PC-9 (cell line): ENCODE results near the gene RPS6KA3. TPM values are rescaled to one million over a fixed set of nuclear protein-coding genes. Genes with fewer than 3 reads are reported as not detected.

Experiments used
- BruUV-seq: library from RNA; stranded (reverse); fragments of 400-500 nt; replicated peaks from 2 replicates; lab custom pipeline; 2021; lab: Mats Ljungman, UMichigan
- CTCF ChIA-PET: fragments of 300-600 bp; sonication (Branson Sonifier 250); formaldehyde crosslinking; loops from one replicate; lab custom pipeline; 2022; ENCODE audit warnings: antibody characterized with exemption; lab: Charles Lee
- POLR2A ChIA-PET: fragments of 300-600 bp; sonication (Branson Sonifier 250); formaldehyde crosslinking; loops from one replicate; lab custom pipeline; 2022; ENCODE audit warnings: antibody characterized with exemption; ENCODE audit not compliant: unreplicated experiment; lab: Charles Lee
- DNase-seq, 2 experiments: peaks; one replicate each; pipeline versions ENCODE4 v3.0.0 to v3.0.0-alpha.2; 2015 to 2022; ENCODE audit warnings: mixed read lengths in 1 of 2
- H2AFZ ChIP-seq: fragments of 200-600 bp; sonication (generic); 2 replicates; pipeline ENCODE4 v1.8.1; 2017; ENCODE audit warnings: antibody characterized with exemption
- H3F3A ChIP-seq: fragments of 200-600 bp; sonication (generic); 2 replicates; pipeline ENCODE4 v1.8.1; 2017; ENCODE audit warnings: antibody characterized with exemption, mild to moderate bottlenecking, low read depth; ENCODE audit not compliant: insufficient read depth
- H3K27ac ChIP-seq: fragments of 200-600 bp; sonication (generic); 2 replicates; pipeline ENCODE4 v1.6.1; 2016; ENCODE audit warnings: mixed run types
- H3K27me3 ChIP-seq: fragments of 200-600 bp; sonication (generic); 2 replicates; pipeline ENCODE4 v1.6.1; 2016; ENCODE audit warnings: low read depth, mixed run types; ENCODE audit not compliant: insufficient read depth
- H3K36me3 ChIP-seq: fragments of 200-600 bp; sonication (generic); 2 replicates; pipeline ENCODE4 v1.6.1; 2016; ENCODE audit warnings: low read depth, mixed run types
- H3K4me1 ChIP-seq: fragments of 200-600 bp; sonication (generic); replicated peaks from 2 replicates; pipeline ENCODE4 v1.6.1; 2016; ENCODE audit warnings: mixed run types; ENCODE audit not compliant: insufficient read depth
- H3K4me2 ChIP-seq: fragments of 200-600 bp; sonication (generic); 2 replicates; pipeline ENCODE4 v1.6.1; 2017; ENCODE audit warnings: mixed run types
- H3K4me3 ChIP-seq: fragments of 200-600 bp; sonication (generic); 2 replicates; pipeline ENCODE4 v1.6.1; 2016; ENCODE audit warnings: mixed run types
- H3K79me2 ChIP-seq: fragments of 200-600 bp; sonication (generic); 2 replicates; pipeline ENCODE4 v1.6.1; 2017; ENCODE audit warnings: low read depth, mixed run types
- H3K9me2 ChIP-seq: fragments of 200-600 bp; sonication (generic); 2 replicates; pipeline ENCODE4 v1.8.1; 2017; ENCODE audit warnings: mild to moderate bottlenecking; ENCODE audit not compliant: insufficient read depth
- H3K9me3 ChIP-seq: fragments of 200-600 bp; sonication (generic); 2 replicates; pipeline ENCODE4 v1.8.1; 2016; ENCODE audit warnings: low read depth; ENCODE audit not compliant: insufficient read depth
- H4K20me1 ChIP-seq: fragments of 200-600 bp; sonication (generic); 2 replicates; pipeline ENCODE4 v1.8.1; 2017; ENCODE audit not compliant: insufficient read depth
- CTCF ChIP-seq: fragments of 200-600 bp; sonication (generic); conservative IDR thresholded peaks from 2 replicates; pipeline ENCODE4 v1.6.1; 2017; ENCODE audit warnings: mixed run types, antibody characterized with exemption, mild to moderate bottlenecking, moderate library complexity
- EZH2 ChIP-seq: fragments of 200-600 bp; sonication (generic); IDR thresholded peaks from 2 replicates; pipeline ENCODE4 v1.8.0; 2017; ENCODE audit warnings: antibody characterized with exemption, low read depth
- intact Hi-C: fragments of 100-400 bp; cut with micrococcal nuclease; formaldehyde crosslinking; loops from one replicate; pipeline ENCODE4 v1.10.0; 2022; ENCODE audit not compliant: unreplicated experiment
- total RNA-seq: library from RNA; stranded (reverse); gene quantifications from 2 replicates; pipeline ENCODE4 v1.2.3, GENCODE V29; 2021

RPS6KA3 gene
- total RNA-seq, 1 experiment from 2014 or later, result 51.4 TPM

GRCh38 chrX:20284444-20284843 is 17.7 kb upstream of the RPS6KA3 start:
- no peaks in the 10 kb centered on the region for H4K20me1 ChIP-seq
- ChIA-PET CTCF (no interaction called here), POLR2A (no interaction called here)
- intact Hi-C loops, result no loop called here
- TF ChIP-seq EZH2, result no peak
- TF ChIP-seq CTCF, result no peak
- DNase-seq, result no peak
- no peak overlapping the region for H3K27ac ChIP-seq
- BruUV-seq, result no TSS peak
- H3K4me2 ChIP-seq, result no peak overlapping the region
- H3K9me3 ChIP-seq, result no peaks in the 10 kb centered on the region
- no peak overlapping the region for H3K4me3 ChIP-seq
- H2AFZ ChIP-seq, result no peak overlapping the region
- H3K9me2 ChIP-seq, result no peaks in the 10 kb centered on the region
- no peaks in the 10 kb centered on the region for H3K79me2 ChIP-seq
- no peaks in the 10 kb centered on the region for H3K27me3 ChIP-seq
- no peaks in the 10 kb centered on the region for H3K36me3 ChIP-seq
- H3K4me1 ChIP-seq, result no peaks in the 10 kb centered on the region
- H3F3A ChIP-seq, result no peaks in the 10 kb centered on the region

- Histone ChIP-seq H3K4me2 (no peak overlapping the region), H3K4me3 (no peak overlapping the region), H3K4me1 (no peaks in the 10 kb centered on the region), H4K20me1 (no peaks in the 10 kb centered on the region), H2AFZ (no peak overlapping the region), H3K9me3 (no peaks in the 10 kb centered on the region), H3K36me3 (no peaks in the 10 kb centered on the region), H3K79me2 (no peaks in the 10 kb centered on the region), H3K27me3 (no peaks in the 10 kb centered on the region), H3K9me2 (no peaks in the 10 kb centered on the region), H3F3A (no peaks in the 10 kb centered on the region), H3K27ac (no peak overlapping the region)
- no peak for DNase-seq
- BruUV-seq, result no TSS peak
- no peak for TF ChIP-seq EZH2
- TF ChIP-seq CTCF, result no peak
- POLR2A ChIA-PET, result no interaction called here
- CTCF ChIA-PET, result interaction anchor here (0.7 kb wide), 1 partner anchor 8 kb away, joined by 4 read pairs; no protein-coding TSS in a partner anchor
- intact Hi-C loops, result no loop called here
These were observed 14.2 kb upstream of the RPS6KA3 start for GRCh38 chrX:20280938-20281337.

GRCh38 chrX:20274121-20274520 is 7.4 kb upstream of the RPS6KA3 start:
- intact Hi-C loops, result no loop called here
- Histone ChIP-seq H3K4me1 (peaks cover 23% of the 10 kb centered on the region), H3F3A (peaks cover 11% of the 10 kb centered on the region; the same call in 1 of the 2 replicates), H3K27ac (no peak overlapping the region), H3K9me2 (no peaks in the 10 kb centered on the region), H3K36me3 (no peaks in the 10 kb centered on the region), H2AFZ (no peak overlapping the region), H3K9me3 (no peaks in the 10 kb centered on the region), H3K4me3 (no peak overlapping the region), H3K79me2 (no peaks in the 10 kb centered on the region), H4K20me1 (no peaks in the 10 kb centered on the region), H3K4me2 (no peak overlapping the region), H3K27me3 (no peaks in the 10 kb centered on the region)
- POLR2A ChIA-PET, result interaction anchor here (0.6 kb wide), 1 partner anchor 57 kb away, joined by 3 read pairs; no protein-coding TSS in a partner anchor
- TF ChIP-seq EZH2 (no peak), CTCF (no peak)
- CTCF ChIA-PET, result no interaction called here
- BruUV-seq, result no TSS peak
- no peak for DNase-seq
